GM06990 (cell line): ENCODE data around the gene KDM4D.

Experiments
- DNase-seq: peaks from one replicate; pipeline ENCODE4 v3.0.0-alpha.2; 2011; ENCODE audit not compliant: insufficient read length; ENCODE audit errors: extremely low read depth
- H3K27me3 ChIP-seq: replicated peaks from 2 replicates; pipeline ENCODE4 v1.6.0; 2011; ENCODE audit warnings: low read length; ENCODE audit not compliant: control insufficient read depth, insufficient read depth
- H3K36me3 ChIP-seq: 2 replicates; pipeline ENCODE4 v1.5.1; 2011; ENCODE audit warnings: low read length; ENCODE audit not compliant: control insufficient read depth, insufficient read depth
- H3K4me3 ChIP-seq: replicated peaks from 2 replicates; pipeline ENCODE4 v1.5.1; 2011; ENCODE audit warnings: low read depth, mild to moderate bottlenecking, control low read depth, low read length
- TF ChIP-seq, protein P1 (sequence below): IDR thresholded peaks from 2 replicates; pipeline ENCODE4 v1.5.1; 2011; ENCODE audit warnings: low read length, control low read depth, mild to moderate bottlenecking, inconsistent platforms; ENCODE audit not compliant: insufficient read depth, poor library complexity, severe bottlenecking

KDM4D gene

DNA sequence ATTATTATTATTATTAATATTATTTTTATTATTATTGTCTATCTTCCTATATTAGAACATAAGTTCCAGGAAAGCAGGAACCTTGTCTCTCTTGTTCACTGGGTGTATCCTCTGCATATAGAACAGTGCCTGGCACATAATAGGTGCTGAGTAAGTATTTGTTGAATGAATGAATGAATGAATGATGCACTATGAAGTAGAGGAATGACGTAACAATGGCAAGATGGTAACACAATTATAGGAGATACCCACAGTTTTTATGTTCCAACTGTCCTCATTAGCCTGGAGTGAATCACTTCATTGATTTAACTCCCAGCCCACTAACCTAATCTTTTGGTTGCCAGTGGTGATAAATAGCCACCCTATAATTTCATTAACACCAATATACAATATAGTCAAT is 2.1 kb downstream of the KDM4D start:
- TF ChIP-seq, protein P1, sequence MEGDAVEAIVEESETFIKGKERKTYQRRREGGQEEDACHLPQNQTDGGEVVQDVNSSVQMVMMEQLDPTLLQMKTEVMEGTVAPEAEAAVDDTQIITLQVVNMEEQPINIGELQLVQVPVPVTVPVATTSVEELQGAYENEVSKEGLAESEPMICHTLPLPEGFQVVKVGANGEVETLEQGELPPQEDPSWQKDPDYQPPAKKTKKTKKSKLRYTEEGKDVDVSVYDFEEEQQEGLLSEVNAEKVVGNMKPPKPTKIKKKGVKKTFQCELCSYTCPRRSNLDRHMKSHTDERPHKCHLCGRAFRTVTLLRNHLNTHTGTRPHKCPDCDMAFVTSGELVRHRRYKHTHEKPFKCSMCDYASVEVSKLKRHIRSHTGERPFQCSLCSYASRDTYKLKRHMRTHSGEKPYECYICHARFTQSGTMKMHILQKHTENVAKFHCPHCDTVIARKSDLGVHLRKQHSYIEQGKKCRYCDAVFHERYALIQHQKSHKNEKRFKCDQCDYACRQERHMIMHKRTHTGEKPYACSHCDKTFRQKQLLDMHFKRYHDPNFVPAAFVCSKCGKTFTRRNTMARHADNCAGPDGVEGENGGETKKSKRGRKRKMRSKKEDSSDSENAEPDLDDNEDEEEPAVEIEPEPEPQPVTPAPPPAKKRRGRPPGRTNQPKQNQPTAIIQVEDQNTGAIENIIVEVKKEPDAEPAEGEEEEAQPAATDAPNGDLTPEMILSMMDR, result no peak
- H3K4me3 ChIP-seq, result no peak overlapping the region
- H3K27me3 ChIP-seq, result no peaks in the 10 kb centered on the region
- no peak for DNase-seq
- no peaks in the 10 kb centered on the region; the same call in 1 of the 2 replicates for H3K36me3 ChIP-seq

DNA sequence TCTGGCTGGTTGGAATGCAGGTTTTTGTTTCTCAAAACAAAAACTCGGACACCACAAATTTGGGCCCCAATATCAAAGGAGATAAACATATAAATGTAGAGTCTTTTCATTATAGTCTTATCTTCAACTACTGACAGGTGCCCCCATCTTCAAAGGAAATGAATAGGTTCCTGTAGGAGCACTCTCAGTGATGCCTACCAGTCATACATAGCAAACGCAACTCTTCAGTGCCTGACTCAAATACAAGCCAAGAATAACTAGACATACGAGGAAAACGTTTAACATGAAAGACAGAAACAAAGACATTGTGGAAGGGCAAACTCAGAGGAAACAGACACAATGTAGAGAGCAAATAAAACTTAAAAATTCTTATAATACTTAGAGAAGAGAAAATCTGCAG is 13.9 kb downstream of the KDM4D start:
- DNase-seq, result no peak
- Histone ChIP-seq H3K36me3 (no peaks in the 10 kb centered on the region), H3K4me3 (no peak overlapping the region), H3K27me3 (no peaks in the 10 kb centered on the region)
- TF ChIP-seq, protein P1, result no peak

- Histone ChIP-seq H3K36me3 (no peaks in the 10 kb centered on the region), H3K27me3 (no peaks in the 10 kb centered on the region), H3K4me3 (no peak overlapping the region)
- TF ChIP-seq, protein P1, result no peak
- DNase-seq, result no peak
These were observed 15.2 kb downstream of the KDM4D start for GRCh38 chr11:94988748-94989147.

- no peaks in the 10 kb centered on the region for H3K36me3 ChIP-seq
- no peaks in the 10 kb centered on the region for H3K27me3 ChIP-seq
- H3K4me3 ChIP-seq, result no peak overlapping the region
- TF ChIP-seq, protein P1, result no peak
- no peak for DNase-seq
These were observed 20.0 kb downstream of the KDM4D start for GRCh38 chr11:94993400-94993943.

DNA sequence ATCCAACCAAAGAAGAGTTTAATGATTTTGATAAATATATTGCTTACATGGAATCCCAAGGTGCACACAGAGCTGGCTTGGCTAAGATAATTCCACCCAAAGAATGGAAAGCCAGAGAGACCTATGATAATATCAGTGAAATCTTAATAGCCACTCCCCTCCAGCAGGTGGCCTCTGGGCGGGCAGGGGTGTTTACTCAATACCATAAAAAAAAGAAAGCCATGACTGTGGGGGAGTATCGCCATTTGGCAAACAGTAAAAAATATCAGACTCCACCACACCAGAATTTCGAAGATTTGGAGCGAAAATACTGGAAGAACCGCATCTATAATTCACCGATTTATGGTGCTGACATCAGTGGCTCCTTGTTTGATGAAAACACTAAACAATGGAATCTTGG is 23.9 kb downstream of the KDM4D start:
- H3K4me3 ChIP-seq, result no peak overlapping the region
- no peaks in the 10 kb centered on the region for H3K36me3 ChIP-seq
- H3K27me3 ChIP-seq, result no peaks in the 10 kb centered on the region
- DNase-seq, result no peak
- TF ChIP-seq, protein P1, result no peak

DNA sequence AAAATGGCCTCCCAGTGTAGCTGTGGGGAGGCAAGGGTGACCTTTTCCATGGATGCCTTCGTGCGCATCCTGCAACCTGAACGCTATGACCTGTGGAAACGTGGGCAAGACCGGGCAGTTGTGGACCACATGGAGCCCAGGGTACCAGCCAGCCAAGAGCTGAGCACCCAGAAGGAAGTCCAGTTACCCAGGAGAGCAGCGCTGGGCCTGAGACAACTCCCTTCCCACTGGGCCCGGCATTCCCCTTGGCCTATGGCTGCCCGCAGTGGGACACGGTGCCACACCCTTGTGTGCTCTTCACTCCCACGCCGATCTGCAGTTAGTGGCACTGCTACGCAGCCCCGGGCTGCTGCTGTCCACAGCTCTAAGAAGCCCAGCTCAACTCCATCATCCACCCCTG is 24.8 kb downstream of the KDM4D start:
- DNase-seq, result no peak
- TF ChIP-seq, protein P1, result no peak
- no peaks in the 10 kb centered on the region for H3K27me3 ChIP-seq
- H3K36me3 ChIP-seq, result no peaks in the 10 kb centered on the region
- no peak overlapping the region for H3K4me3 ChIP-seq
